Endothelial cell (in vitro differentiated cells): ENCODE data around the gene RNASEL. TPM values are rescaled to one million over a fixed set of nuclear protein-coding genes. Genes with fewer than 3 reads are reported as not detected.

Experiments used
- DNase-seq: peaks from one replicate; pipeline ENCODE4 v3.0.0; 2021; ENCODE audit warnings: low spot score
- H3K27ac Mint-ChIP-seq: one replicate; pipeline ENCODE4 v1.8.0; 2021; ENCODE audit warnings: mixed read lengths, inconsistent platforms; ENCODE audit not compliant: unreplicated experiment
- H3K27me3 Mint-ChIP-seq: one replicate; pipeline ENCODE4 v1.8.0; 2021; ENCODE audit warnings: mild to moderate bottlenecking, moderate library complexity, mixed read lengths, inconsistent platforms; ENCODE audit not compliant: unreplicated experiment
- H3K36me3 Mint-ChIP-seq: one replicate; pipeline ENCODE4 v1.8.0; 2021; ENCODE audit warnings: mild to moderate bottlenecking, low read depth, mixed read lengths, inconsistent platforms; ENCODE audit not compliant: unreplicated experiment
- H3K4me1 Mint-ChIP-seq: one replicate; pipeline ENCODE4 v1.8.0; 2021; ENCODE audit warnings: mild to moderate bottlenecking, mixed read lengths, inconsistent platforms; ENCODE audit not compliant: unreplicated experiment
- H3K4me3 Mint-ChIP-seq: one replicate; pipeline ENCODE4 v1.8.0; 2021; ENCODE audit warnings: mild to moderate bottlenecking, mixed read lengths, inconsistent platforms; ENCODE audit not compliant: unreplicated experiment
- H3K9me3 Mint-ChIP-seq: one replicate; pipeline ENCODE4 v1.8.0; 2021; ENCODE audit warnings: mixed read lengths, inconsistent platforms; ENCODE audit not compliant: unreplicated experiment
- total RNA-seq: library from RNA; stranded (reverse); fragmentation: NEBNext Ultra II Directional; extraction: Animal tissue kit (Norgen Biotek cat#: 25700); gene quantifications from one replicate; pipeline ENCODE4 v1.2.1, GENCODE V29; 2021; ENCODE audit not compliant: unreplicated experiment
- TF ChIP-seq, protein P1 (sequence below): fragments of 200-600 bp; sonication (generic); IDR thresholded peaks from one replicate; pipeline ENCODE4 v1.5.0; 2021; ENCODE audit warnings: antibody characterized with exemption; ENCODE audit not compliant: unreplicated experiment

Gene RNASEL
- total RNA-seq, 1 donor from 2014 or later: 2.3 TPM

GRCh38 chr1:182563095-182563494 lies 26.0 kb downstream of the RNASEL start:
- H3K9me3 Mint-ChIP-seq: no peaks in the 10 kb centered on the region
- no peak overlapping the region for H3K27ac Mint-ChIP-seq
- H3K36me3 Mint-ChIP-seq: no peaks in the 10 kb centered on the region
- DNase-seq: no peak
- TF ChIP-seq, protein P1, sequence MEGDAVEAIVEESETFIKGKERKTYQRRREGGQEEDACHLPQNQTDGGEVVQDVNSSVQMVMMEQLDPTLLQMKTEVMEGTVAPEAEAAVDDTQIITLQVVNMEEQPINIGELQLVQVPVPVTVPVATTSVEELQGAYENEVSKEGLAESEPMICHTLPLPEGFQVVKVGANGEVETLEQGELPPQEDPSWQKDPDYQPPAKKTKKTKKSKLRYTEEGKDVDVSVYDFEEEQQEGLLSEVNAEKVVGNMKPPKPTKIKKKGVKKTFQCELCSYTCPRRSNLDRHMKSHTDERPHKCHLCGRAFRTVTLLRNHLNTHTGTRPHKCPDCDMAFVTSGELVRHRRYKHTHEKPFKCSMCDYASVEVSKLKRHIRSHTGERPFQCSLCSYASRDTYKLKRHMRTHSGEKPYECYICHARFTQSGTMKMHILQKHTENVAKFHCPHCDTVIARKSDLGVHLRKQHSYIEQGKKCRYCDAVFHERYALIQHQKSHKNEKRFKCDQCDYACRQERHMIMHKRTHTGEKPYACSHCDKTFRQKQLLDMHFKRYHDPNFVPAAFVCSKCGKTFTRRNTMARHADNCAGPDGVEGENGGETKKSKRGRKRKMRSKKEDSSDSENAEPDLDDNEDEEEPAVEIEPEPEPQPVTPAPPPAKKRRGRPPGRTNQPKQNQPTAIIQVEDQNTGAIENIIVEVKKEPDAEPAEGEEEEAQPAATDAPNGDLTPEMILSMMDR: no peak
- H3K4me1 Mint-ChIP-seq: no peaks in the 10 kb centered on the region
- no peak overlapping the region for H3K4me3 Mint-ChIP-seq
- no peaks in the 10 kb centered on the region for H3K27me3 Mint-ChIP-seq

DNA sequence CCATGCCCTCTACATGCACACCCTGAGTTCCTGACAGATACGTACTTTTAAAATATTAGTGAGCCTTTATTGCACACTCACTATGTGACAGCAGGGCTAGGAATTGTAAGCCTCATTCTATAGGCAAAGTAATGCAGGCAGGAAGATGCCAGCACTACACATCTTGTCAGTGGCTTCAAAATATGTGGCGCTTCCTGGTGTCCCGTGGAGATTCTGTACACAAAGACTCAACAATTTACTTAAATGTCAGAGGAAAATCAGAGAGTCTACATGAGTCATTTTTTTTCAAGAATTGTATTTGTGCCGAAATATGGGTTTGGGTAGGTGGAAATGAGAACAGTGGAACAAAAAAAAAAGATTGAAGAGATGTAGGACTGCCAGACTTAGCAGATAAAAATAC lies 27.6 kb downstream of the RNASEL start:
- no peak for DNase-seq
- H3K27ac Mint-ChIP-seq: no peak overlapping the region
- H3K36me3 Mint-ChIP-seq: no peaks in the 10 kb centered on the region
- H3K9me3 Mint-ChIP-seq: no peaks in the 10 kb centered on the region
- H3K4me3 Mint-ChIP-seq: no peak overlapping the region
- H3K27me3 Mint-ChIP-seq: no peaks in the 10 kb centered on the region
- TF ChIP-seq, protein P1: no peak
- peaks cover 7% of the 10 kb centered on the region for H3K4me1 Mint-ChIP-seq

DNA sequence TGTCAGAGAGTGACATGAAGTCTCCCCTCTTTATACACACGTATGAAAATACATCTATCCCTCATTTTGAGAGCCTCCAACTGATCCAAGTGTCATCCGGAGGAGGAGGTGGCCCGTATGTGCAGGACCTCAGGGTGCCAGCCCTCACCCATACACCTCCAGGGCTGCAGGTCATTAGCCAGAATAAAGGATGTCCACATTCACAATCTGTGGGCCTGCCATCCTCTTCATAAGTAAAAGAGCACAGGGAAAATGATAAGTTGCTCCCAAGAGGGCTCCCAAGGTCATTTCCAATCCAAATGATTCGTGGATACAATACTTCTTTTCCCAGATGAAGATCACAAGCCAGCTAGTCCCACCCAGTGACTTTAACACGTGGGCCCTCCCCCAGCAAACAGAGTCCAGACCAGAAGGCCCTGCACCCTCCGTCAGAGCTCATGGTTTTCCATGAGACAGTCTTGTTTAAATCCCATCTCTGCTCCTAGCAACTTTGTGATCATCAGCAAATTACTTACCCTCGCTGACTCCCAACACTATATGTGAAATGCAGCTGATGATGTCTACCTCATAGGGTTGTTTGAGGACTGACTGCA lies 28.6 kb downstream of the RNASEL start:
- Mint-ChIP-seq H3K4me3 (no peak overlapping the region), H3K27me3 (no peaks in the 10 kb centered on the region), H3K9me3 (no peaks in the 10 kb centered on the region), H3K4me1 (peaks cover 7% of the 10 kb centered on the region), H3K27ac (no peak overlapping the region), H3K36me3 (no peaks in the 10 kb centered on the region)
- DNase-seq: no peak
- TF ChIP-seq, protein P1: no peak

GRCh38 chr1:182556279-182556678 lies 32.8 kb downstream of the RNASEL start:
- Mint-ChIP-seq H3K4me3 (no peak overlapping the region), H3K27ac (no peak overlapping the region), H3K36me3 (no peaks in the 10 kb centered on the region), H3K27me3 (no peaks in the 10 kb centered on the region), H3K9me3 (no peaks in the 10 kb centered on the region), H3K4me1 (peaks cover 7% of the 10 kb centered on the region)
- TF ChIP-seq, protein P1: no peak
- DNase-seq: no peak

DNA sequence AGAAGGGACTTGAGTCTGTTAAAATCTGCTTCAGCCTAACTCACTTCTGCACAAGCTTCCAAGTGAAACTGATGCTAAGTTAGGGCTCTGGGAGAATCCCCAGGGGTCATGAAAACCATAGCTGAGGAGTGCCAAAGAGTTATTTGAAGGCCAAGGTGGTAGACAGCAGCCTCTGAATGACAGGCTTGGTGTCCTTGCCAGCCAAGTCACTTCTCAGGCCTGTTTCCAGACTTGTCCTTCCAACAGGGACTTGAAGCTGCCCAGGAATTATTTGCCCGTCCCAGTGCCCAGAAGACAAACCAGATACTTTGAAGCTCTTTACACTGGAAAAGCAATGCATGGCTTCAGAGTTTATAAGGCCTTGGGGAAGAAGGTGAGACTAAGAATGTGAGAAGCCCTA lies 33.6 kb downstream of the RNASEL start:
- no peaks in the 10 kb centered on the region for H3K9me3 Mint-ChIP-seq
- no peaks in the 10 kb centered on the region for H3K36me3 Mint-ChIP-seq
- TF ChIP-seq, protein P1: no peak
- H3K27ac Mint-ChIP-seq: no peak overlapping the region
- DNase-seq: no peak
- H3K27me3 Mint-ChIP-seq: no peaks in the 10 kb centered on the region
- H3K4me1 Mint-ChIP-seq: peaks cover 7% of the 10 kb centered on the region
- H3K4me3 Mint-ChIP-seq: no peak overlapping the region
